ENCODE measurements around the gene LRIT3. TPM values are rescaled to one million over a fixed set of nuclear protein-coding genes. Genes with fewer than 3 reads are reported as not detected.
A peak's percentile ranks its signal among the peaks of the same experiment; 100 is the strongest.

The LRIT3 gene
- total RNA-seq, 8 experiments from 2014 or later = 0.11 to 0.36 (median 0.21) TPM

DNA sequence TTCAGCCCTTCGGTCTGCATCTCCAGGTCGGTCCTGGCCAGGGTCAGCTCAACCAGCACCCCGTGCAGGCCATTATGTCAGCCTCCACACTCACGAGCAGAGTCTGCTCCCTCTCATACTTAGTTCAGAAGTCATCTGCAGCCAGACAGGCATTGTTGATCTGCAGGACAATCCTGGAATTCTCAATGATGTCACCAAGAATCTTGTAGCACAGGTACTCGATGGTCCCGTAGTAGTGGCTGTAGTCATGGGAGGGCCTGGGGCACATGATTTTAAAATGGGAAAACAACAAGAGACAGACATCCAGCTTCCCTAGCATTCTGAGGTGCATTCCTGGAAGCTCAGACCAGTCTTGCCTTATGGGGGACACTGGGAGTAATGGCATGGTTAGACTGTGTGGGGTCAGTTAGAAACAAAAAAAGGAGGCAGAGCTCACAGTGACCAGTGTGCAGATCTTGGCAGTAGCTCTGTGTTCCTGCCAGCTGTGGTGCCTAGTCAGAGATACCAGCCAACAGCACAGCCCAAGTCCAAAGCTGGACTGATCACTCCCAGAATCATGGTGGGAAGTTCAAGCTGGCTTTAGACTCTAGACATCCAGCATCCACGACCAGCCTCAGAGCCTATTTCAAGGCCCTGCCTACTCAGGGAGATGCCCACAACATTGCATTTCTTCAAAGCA lies 31.9 kb downstream of the LRIT3 start:
- 40 to 92% (median 82%) methylated on average over 1 to 5 of the region's 7 CpGs; no CpG with 5 or more reads in 4 of the 10 experiments for WGBS, 10 experiments
- in situ Hi-C loops (cut with MboI; ENCODE audit: low pct_unique_long_range_greater_than_20kb in 2 of 9, low sequenced_read_pairs in 9 of 9, unreplicated experiment in 9 of 9) = no loop called here
- Histone ChIP-seq H3K27ac (no peak overlapping the region), H3K4me1 (replicated peaks in 1 of 2) (no peaks in the 10 kb centered on the region), H3K4me3 (no peak overlapping the region)
- no peak for ATAC-seq (replicated peaks in 6 of 8)

DNA sequence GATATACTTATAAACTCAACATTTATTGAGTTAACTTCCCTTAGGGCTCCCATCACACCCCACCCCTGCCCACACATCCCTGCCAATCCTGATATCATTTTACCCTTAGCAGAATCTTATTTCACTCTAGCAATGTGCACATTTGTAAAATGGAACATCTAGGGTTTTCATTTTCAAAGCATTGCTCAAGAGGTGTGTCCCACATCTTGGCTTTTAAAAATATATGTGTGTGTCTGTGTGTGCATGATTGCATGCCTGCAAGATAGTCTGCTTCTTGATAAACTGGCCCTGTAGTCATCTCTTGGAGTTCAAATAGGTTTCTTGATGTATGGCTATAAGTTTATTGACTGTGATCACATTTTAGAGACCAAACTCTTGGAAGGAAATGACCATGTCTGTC lies 38.4 kb downstream of the LRIT3 start:
- peak in 2 of 8 experiments; percentile 40 to 52 for ATAC-seq (replicated peaks in 6 of 8)
- no peak overlapping the region for H3K27ac ChIP-seq
- no peaks in the 10 kb centered on the region for H3K4me1 ChIP-seq (replicated peaks in 1 of 2)
- in situ Hi-C loops (cut with MboI; ENCODE audit: low pct_unique_long_range_greater_than_20kb in 2 of 9, low sequenced_read_pairs in 9 of 9, unreplicated experiment in 9 of 9) = no loop called here
- no peak overlapping the region for H3K4me3 ChIP-seq

DNA sequence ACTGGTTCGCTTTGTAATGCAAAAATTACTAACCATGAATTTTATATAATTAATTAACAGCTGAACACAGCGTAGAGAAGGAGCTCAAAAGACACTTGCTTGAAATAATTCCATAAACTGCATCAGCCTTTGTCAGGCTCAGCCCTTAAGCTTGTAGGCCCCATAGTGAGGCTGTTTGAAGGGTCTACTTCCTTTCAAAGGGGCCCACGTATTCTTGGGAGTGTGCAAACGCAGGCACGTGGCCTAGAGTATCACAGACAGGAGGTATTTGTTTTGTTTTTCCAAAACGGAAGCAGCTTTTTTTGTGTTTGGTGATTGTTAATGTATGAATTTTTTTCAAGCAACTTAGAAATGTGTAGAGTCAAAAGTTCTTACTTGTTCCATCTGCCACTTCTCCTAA lies 39.2 kb downstream of the LRIT3 start:
- Histone ChIP-seq H3K4me3 (no peak overlapping the region), H3K27ac (no peak overlapping the region), H3K4me1 (replicated peaks in 1 of 2) (no peaks in the 10 kb centered on the region)
- in situ Hi-C loops (cut with MboI; ENCODE audit: low pct_unique_long_range_greater_than_20kb in 2 of 9, low sequenced_read_pairs in 9 of 9, unreplicated experiment in 9 of 9) = no loop called here
- WGBS, 10 experiments = 16 to 92% (median 68%) methylated on average over 1 to 6 of the region's 6 CpGs
- no peak for ATAC-seq (replicated peaks in 6 of 8)

DNA sequence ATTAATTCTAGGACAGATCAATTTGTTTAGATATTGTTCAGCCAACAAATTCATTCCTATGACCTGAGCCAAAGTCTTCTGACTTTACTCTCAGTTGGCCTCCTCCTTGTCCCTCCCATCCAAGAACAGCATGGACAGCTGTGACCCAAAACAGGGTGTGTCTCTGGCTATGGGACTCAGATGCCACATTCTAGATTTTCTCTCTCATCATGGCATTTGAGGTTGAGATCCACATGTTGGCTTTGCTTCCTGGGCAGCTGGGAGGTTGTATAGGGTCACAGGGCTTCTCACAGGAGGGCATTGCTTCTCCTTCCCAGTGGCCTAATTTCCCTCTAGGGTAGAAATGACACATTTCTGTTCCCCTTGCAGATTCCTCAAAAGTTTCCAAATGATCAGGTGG lies 42.2 kb downstream of the LRIT3 start:
- in situ Hi-C loops (cut with MboI; ENCODE audit: low pct_unique_long_range_greater_than_20kb in 2 of 9, low sequenced_read_pairs in 9 of 9, unreplicated experiment in 9 of 9) = no loop called here
- H3K4me1 ChIP-seq (replicated peaks in 1 of 2) = no peaks in the 10 kb centered on the region
- no peak overlapping the region for H3K4me3 ChIP-seq
- no peak for ATAC-seq (replicated peaks in 6 of 8)
- no peak overlapping the region for H3K27ac ChIP-seq

DNA sequence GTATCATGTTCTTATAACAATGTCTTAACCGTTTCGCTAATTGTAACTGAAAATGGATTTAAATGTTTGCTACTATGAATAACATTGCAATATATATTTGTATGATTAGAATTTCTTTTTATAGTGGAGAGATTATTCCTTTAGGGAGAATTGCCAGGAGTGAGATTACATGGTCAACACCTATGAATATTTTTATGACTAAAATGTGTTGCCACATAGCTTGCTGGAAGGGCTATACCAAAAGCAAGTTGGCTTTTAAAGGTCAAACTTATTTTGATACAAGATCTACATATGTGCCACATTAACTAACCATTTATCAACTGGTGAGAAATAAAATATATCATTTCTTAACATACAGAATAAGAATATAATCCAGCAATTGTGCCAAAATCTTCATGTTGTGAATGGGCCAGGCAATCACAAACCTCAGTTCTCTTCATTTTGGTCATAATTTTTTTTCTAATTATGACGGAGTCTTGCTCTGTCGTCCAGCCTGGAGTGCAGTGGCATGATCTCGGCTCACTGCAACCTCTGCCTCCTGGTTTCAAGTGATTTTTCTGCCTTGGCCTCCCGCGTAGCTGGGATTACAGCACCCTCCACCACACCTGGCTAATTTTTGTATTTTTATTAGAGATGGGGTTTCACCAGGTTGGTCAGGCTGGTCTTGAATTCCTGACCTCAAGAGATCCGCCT lies 54.8 kb downstream of the LRIT3 start:
- whole genome bisulfite sequencing, 10 experiments = 31 to 100% (median 87%) methylated on average over 1 to 7 of the region's 8 CpGs
- Histone ChIP-seq H3K4me3 (no peak overlapping the region), H3K4me1 (replicated peaks in 1 of 2) (no peaks in the 10 kb centered on the region), H3K27ac (no peak overlapping the region)
- in situ Hi-C loops (cut with MboI; ENCODE audit: low pct_unique_long_range_greater_than_20kb in 2 of 9, low sequenced_read_pairs in 9 of 9, unreplicated experiment in 9 of 9) = no loop called here
- no peak for ATAC-seq (replicated peaks in 6 of 8)

DNA sequence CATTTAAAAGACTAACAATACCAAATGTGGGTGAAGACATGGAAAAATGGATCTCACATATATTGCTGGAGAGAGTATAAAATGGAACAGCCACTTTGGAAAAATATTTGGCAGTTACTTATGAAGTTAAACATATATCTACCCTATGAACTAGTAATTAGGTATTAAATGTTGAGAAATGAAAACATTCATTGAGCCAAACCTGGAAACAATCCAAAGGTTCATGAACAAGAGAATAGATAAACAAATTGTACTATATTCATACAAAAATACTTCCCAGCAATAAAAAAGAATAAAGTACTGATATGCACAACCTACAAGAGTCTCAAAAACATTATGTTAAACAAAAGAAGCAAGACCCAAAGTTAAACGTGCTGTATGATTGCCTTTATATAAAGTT lies 60.8 kb downstream of the LRIT3 start:
- 0 to 100% (median 79%) methylated on average over 1 of the region's 1 CpG; no CpG with 5 or more reads in 2 of the 10 experiments for WGBS, 10 experiments
- Histone ChIP-seq H3K4me3 (no peak overlapping the region), H3K27ac (no peak overlapping the region), H3K4me1 (replicated peaks in 1 of 2) (peaks cover 0 to 17% of the 10 kb centered on the region in 2 donors)
- no peak for ATAC-seq (replicated peaks in 6 of 8)
- in situ Hi-C loops (cut with MboI; ENCODE audit: low pct_unique_long_range_greater_than_20kb in 2 of 9, low sequenced_read_pairs in 9 of 9, unreplicated experiment in 9 of 9) = no loop called here

DNA sequence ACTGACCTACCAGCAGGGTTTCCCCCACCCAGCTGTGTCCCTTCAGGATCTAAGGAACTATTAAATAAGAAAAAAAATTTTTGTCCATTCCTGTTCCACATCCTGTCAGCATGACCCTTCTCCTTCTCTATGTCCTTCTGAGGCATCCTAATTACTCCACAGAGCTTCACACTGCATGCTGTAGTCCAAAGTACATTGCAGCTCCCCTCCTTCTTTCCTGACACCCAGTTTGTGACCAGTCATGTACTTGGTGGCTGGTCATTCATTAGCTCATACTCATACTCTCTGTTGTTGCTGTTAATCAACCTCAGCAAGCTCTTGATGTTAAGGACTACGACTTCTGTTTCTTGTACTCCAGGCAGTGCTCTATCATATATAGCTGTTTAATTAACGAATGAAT lies 62.3 kb downstream of the LRIT3 start:
- no peak for ATAC-seq (replicated peaks in 6 of 8)
- WGBS, 10 experiments = 0 to 100% (median 77%) methylated on average over 1 to 2 of the region's 2 CpGs; no CpG with 5 or more reads in 1 of the 10 experiments
- Histone ChIP-seq H3K27ac (no peak overlapping the region), H3K4me1 (replicated peaks in 1 of 2) (peaks cover 0 to 32% of the 10 kb centered on the region in 2 donors), H3K4me3 (no peak overlapping the region)
- in situ Hi-C loops (cut with MboI; ENCODE audit: low pct_unique_long_range_greater_than_20kb in 2 of 9, low sequenced_read_pairs in 9 of 9, unreplicated experiment in 9 of 9) = no loop called here

DNA sequence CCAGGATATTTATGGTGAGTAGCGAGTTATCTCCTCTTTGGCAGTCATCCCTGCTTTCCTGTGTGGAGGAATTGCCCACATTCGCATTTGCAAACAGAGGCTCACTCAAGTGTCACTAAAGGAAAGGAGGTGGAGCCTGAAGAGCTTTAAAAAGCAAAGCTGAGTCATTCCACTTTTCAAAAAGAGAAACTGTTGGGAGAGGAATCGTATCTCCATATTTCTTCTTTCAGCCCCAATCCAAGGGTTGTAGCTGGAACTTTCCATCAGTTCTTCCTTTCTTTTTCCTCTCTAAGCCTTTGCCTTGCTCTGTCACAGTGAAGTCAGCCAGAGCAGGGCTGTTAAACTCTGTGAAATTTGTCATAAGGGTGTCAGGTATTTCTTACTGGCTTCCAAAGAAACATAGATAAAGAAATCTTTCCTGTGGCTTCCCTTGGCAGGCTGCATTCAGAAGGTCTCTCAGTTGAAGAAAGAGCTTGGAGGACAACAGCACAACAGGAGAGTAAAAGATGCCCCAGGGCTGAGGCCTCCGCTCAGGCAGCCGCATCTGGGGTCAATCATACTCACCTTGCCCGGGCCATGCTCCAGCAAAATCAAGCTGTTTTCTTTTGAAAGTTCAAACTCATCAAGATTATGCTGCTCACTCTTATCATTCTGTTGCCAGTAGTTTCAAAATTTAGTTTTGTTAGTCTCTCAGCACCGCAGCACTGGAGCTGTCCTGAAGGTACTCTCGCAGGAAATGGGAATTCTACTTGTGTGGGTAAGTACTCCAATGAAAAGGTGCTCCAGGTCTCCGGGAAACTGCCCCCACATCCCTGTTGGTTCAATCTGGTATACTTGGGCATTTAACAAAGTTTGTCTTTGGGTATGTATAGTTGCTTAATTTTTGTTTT lies 65.0 kb downstream of the LRIT3 start, which contains the start of gene EGF:
Gene EGF (plus strand): TSS at position 178 of the 890 bp plus-strand sequence. CDS start 453 bp downstream, at position 631.
- peak within 1 kb of the TSS in 3 of 5 donors; percentile 1 to 6 (median 4) for H3K4me3 ChIP-seq
- peaks cover 4 to 43% of the 10 kb centered on the region in 2 donors for H3K4me1 ChIP-seq (replicated peaks in 1 of 2)
- WGBS, 10 experiments = 0 to 85% (median 54%) methylated on average over 1 to 8 of the region's 9 CpGs
- peak; percentile 79 to 91 (median 87) for ATAC-seq (replicated peaks in 6 of 8)
- in situ Hi-C loops (cut with MboI; ENCODE audit: low pct_unique_long_range_greater_than_20kb in 2 of 9, low sequenced_read_pairs in 9 of 9, unreplicated experiment in 9 of 9) = no loop called here
- peak within 1 kb of the TSS; percentile 61 to 86 for H3K27ac ChIP-seq

DNA sequence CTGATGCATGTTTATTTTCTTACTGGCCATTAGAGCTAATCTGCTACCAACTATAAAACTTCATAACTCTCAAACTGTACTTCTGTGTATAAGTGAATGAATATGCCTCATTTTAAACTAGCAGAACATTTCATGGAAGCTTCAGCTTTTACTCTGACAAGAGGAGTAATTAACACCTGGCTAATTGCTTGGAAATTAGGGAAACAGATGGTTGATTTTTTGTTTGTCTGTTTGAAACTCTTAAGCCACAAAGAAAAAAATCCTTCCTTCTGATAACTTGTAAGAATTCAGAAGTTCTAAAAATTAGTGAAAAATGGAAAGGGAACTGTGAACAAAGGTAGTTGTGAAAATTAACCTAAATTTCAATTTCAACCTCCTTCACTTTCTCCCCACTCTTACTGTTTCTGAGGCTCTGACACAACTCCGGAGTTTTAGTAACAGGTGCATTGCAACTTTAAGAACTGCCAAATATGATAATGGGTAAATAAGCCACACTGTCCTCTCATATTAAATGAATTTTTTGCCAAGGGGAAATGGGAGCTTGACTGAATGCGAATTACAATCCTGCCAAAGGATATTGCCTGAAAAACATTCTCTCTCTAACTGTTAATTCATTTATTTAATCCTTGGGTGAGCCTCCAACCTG lies 65.8 kb downstream of the LRIT3 start:
- in situ Hi-C loops (cut with MboI; ENCODE audit: low pct_unique_long_range_greater_than_20kb in 2 of 9, low sequenced_read_pairs in 9 of 9, unreplicated experiment in 9 of 9) = no loop called here
- H3K4me1 ChIP-seq (replicated peaks in 1 of 2) = peaks cover 4 to 43% of the 10 kb centered on the region in 2 donors
- no peak overlapping the region for H3K27ac ChIP-seq
- ATAC-seq (replicated peaks in 6 of 8) = no peak
- 57 to 100% (median 86%) methylated on average over 1 to 2 of the region's 2 CpGs; no CpG with 5 or more reads in 1 of the 10 experiments for WGBS, 10 experiments
- no peak overlapping the region for H3K4me3 ChIP-seq

DNA sequence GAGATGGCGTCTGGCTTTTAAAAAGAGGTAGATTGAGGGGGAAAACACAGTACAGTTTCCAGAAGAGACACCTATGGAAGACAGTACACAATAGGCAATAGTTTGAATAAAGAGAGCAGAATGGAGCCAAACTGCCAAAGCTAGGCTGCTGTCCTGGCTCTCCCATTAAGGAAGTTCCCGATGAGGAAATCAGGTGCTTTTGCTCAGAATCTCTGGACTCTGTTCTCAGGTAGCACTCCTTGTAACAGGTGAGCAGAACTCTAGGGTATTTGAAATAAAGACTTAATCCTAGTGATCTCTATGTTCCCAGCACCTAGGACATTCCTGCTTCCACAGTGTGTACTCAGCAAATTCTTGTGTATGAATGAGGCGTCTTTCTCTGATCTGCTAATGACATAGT lies 66.4 kb downstream of the LRIT3 start:
- Histone ChIP-seq H3K4me1 (replicated peaks in 1 of 2) (peaks cover 4 to 43% of the 10 kb centered on the region in 2 donors), H3K4me3 (no peak overlapping the region), H3K27ac (no peak overlapping the region)
- 67 to 100% (median 81%) methylated on average over 1 to 3 of the region's 3 CpGs; no CpG with 5 or more reads in 2 of the 10 experiments for WGBS, 10 experiments
- in situ Hi-C loops (cut with MboI; ENCODE audit: low pct_unique_long_range_greater_than_20kb in 2 of 9, low sequenced_read_pairs in 9 of 9, unreplicated experiment in 9 of 9) = no loop called here
- ATAC-seq (replicated peaks in 6 of 8) = peak in 1 of 8 experiments; percentile 18

DNA sequence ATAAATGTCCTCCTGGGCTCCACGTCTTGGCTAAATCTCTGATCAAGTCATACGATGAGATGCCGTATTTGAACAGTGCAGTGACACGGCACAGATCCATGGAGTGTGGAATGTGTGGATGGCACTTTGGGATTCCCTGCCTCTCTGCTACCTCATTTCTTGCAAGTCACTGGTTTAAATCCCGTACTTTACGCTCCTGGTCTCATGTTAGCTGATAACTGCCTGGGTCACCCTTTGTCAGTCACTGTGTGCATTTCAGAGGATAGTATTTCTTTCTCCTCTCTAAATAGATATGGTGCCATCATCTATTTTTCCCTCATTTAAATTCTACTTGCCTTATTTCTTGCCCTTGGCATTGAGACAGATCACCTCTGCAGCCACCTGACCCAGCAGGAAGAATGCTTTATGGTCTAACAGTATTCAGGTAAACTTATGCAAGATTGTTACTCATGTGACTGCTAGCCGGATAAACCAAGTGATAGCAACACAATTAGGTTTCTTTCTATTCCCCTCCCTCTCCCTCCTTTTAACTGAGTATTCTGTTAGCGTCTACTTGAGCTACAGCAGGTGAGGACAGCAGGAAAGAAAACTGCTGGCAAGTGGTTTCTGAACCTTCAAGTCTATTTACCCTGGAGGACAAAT lies 67.6 kb downstream of the LRIT3 start:
- Histone ChIP-seq H3K27ac (no peak overlapping the region), H3K4me3 (no peak overlapping the region), H3K4me1 (replicated peaks in 1 of 2) (peaks cover 4 to 43% of the 10 kb centered on the region in 2 donors)
- WGBS, 10 experiments = 50 to 100% (median 82%) methylated on average over 1 to 8 of the region's 8 CpGs; no CpG with 5 or more reads in 1 of the 10 experiments
- no peak for ATAC-seq (replicated peaks in 6 of 8)
- in situ Hi-C loops (cut with MboI; ENCODE audit: low pct_unique_long_range_greater_than_20kb in 2 of 9, low sequenced_read_pairs in 9 of 9, unreplicated experiment in 9 of 9) = no loop called here

DNA sequence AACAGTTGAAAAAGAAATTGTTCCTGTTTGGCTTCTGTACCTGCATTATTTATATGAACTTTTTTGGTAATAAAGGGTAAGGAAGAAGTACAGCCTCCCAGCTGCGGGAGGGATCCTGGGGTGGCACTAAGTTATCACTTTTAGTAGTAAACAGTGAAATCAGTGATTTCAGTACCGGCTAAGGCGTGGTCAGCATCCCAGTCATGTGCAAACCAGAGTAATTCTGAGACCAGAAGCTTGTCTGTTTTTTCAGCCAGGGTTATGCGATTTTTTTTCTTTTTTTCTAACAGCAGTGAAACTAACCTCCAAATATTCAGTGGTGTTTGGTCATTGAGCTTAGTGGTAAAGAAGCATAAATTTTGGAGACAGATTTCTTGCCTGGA lies 68.1 kb downstream of the LRIT3 start:
- Histone ChIP-seq H3K27ac (no peak overlapping the region), H3K4me1 (replicated peaks in 1 of 2) (peaks cover 6 to 48% of the 10 kb centered on the region in 2 donors), H3K4me3 (no peak overlapping the region)
- WGBS, 10 experiments = 24 to 93% (median 76%) methylated on average over 1 to 4 of the region's 4 CpGs; no CpG with 5 or more reads in 2 of the 10 experiments
- in situ Hi-C loops (cut with MboI; ENCODE audit: low pct_unique_long_range_greater_than_20kb in 2 of 9, low sequenced_read_pairs in 9 of 9, unreplicated experiment in 9 of 9) = no loop called here
- ATAC-seq (replicated peaks in 6 of 8) = peak in 6 of 8 experiments; percentile 21 to 64 (median 36)

Data from motor neuron (in vitro differentiated cells).